Raji (cell line): Measurements from ENCODE around the gene KSR1.

Experiments used
- POLR2A ChIP-seq: IDR thresholded peaks from 2 replicates; pipeline ENCODE4 v1.6.1; 2011; ENCODE audit warnings: low read depth, low read length, control low read depth; ENCODE audit not compliant: insufficient read depth

KSR1 gene

GRCh38 chr17:27512511-27513346 is 56.5 kb downstream of the KSR1 start:
- no peak for TF ChIP-seq POLR2A

DNA sequence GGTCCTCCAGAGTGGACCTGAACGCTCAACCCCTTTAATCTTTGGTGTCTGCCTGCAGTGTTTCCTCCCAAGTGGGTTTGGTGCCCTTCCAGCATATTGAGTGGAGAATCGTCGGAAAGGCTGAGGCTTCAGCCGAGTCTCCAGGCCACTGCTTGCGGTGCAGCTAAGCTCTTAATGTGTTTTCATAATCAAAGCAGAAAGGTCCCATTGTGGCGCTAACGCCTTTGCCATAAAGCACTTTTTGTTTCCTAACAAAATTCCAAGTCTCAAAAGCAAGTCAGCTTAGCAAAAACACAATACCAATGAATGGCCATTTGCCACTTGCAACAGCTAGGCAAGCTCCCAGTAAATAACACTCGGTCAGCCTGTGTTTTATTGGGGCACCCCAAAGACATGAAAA is 57.6 kb downstream of the KSR1 start:
- TF ChIP-seq POLR2A = no peak

GRCh38 chr17:27514595-27515413 is 58.6 kb downstream of the KSR1 start:
- no peak for TF ChIP-seq POLR2A

DNA sequence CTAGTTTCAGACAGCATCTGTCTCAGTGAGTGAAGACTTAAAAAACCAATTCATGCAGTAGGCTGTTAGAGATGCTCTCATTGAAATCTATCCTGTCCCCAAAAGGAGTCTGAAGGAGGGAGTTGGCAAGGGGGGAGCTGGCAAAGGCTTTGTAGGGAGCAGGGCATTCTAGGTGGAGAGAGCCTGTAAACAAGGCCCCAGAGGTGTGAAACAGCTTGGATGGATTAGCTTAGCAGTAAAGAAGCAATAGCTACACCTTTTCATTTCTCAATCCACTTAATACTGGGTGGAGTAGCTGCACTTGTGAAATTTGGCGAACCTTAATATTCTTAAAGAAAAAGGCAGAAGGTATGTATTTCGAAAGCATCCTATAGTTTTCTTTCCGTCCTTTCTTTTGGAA is 61.8 kb downstream of the KSR1 start:
- no peak for TF ChIP-seq POLR2A

GRCh38 chr17:27518545-27519521 is 62.6 kb downstream of the KSR1 start:
- no peak for TF ChIP-seq POLR2A

GRCh38 chr17:27519550-27519949 is 63.3 kb downstream of the KSR1 start:
- no peak for TF ChIP-seq POLR2A

DNA sequence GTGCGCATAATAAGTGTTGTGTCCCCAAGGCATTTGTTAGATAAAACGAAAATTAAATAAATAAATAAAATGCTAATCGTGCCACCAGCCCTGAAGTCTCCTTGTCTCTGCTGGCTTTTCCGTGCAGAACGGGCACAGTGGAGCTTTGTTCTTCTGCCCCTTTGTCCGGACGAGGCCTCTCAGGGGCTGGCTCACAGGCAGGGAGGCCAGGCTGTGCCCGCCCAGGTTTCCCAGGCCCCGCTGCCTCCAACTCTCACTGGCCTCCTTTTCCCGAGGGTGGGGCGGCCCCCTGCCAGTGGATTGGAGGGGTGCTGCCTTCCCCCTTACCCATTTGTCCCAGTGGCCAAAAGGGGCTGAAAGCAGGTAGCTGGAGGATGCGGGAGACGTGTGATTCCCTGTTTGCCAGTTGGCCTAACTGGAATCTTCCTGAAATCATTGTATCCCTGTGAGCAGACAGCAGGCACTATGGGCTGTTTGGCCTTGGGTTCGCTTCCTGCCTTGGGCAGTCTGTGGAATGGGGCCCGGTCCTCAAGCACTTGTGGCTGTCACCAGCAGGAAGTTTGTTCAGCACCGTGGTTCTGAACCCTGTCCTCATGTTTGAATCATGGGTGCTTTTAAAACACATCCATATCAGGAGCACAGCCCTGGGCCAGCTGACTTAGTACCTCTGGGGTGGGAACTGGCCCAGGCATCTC is 64.4 kb downstream of the KSR1 start:
- no peak for TF ChIP-seq POLR2A

- no peak for TF ChIP-seq POLR2A
Observed at GRCh38 chr17:27521281-27522027, 65.2 kb downstream of the KSR1 start.

- no peak for TF ChIP-seq POLR2A
Observed at GRCh38 chr17:27522028-27522635, 65.9 kb downstream of the KSR1 start.

GRCh38 chr17:27523712-27524111 is 67.5 kb downstream of the KSR1 start:
- TF ChIP-seq POLR2A = no peak

- TF ChIP-seq POLR2A = no peak
Observed at GRCh38 chr17:27524594-27524993, 68.3 kb downstream of the KSR1 start.

GRCh38 chr17:27525316-27525715 is 69.1 kb downstream of the KSR1 start:
- TF ChIP-seq POLR2A = no peak

- TF ChIP-seq POLR2A = no peak
Observed at GRCh38 chr17:27525836-27526603, 69.8 kb downstream of the KSR1 start.
